Esophagus squamous epithelium (tissue), 4 donors: ENCODE data around the gene PRKAR1A.

Source experiments
- POLR2A ChIP-seq, 4 donors: fragments of 450-650 bp; IDR thresholded peaks; one replicate each; pipeline ENCODE4 v1.6.1; 2017; ENCODE audit warnings: antibody characterized with exemption in 4 of 4, mild to moderate bottlenecking in 4 of 4, moderate library complexity in 3 of 4
- TF ChIP-seq, protein P1 (sequence below), 6 experiments: fragments of 450-650 bp in 4 of 6; fragments of 200-600 bp in 2 of 6; sonication (generic) in 2 of 6; IDR thresholded peaks; one replicate each; pipeline ENCODE4 v1.5.1; 2016 to 2019; ENCODE audit warnings: antibody characterized with exemption in 6 of 6, mild to moderate bottlenecking in 4 of 6, moderate library complexity in 4 of 6

- TF ChIP-seq, protein P1, sequence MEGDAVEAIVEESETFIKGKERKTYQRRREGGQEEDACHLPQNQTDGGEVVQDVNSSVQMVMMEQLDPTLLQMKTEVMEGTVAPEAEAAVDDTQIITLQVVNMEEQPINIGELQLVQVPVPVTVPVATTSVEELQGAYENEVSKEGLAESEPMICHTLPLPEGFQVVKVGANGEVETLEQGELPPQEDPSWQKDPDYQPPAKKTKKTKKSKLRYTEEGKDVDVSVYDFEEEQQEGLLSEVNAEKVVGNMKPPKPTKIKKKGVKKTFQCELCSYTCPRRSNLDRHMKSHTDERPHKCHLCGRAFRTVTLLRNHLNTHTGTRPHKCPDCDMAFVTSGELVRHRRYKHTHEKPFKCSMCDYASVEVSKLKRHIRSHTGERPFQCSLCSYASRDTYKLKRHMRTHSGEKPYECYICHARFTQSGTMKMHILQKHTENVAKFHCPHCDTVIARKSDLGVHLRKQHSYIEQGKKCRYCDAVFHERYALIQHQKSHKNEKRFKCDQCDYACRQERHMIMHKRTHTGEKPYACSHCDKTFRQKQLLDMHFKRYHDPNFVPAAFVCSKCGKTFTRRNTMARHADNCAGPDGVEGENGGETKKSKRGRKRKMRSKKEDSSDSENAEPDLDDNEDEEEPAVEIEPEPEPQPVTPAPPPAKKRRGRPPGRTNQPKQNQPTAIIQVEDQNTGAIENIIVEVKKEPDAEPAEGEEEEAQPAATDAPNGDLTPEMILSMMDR (IDR thresholded peaks at IDR 0.05), result no peak
- TF ChIP-seq POLR2A (IDR thresholded peaks at IDR 0.05), result no peak
These were observed 30.7 kb downstream of the PRKAR1A start for GRCh38 chr17:68542698-68543463.
